Testis (tissue), 3 donors: ENCODE measurements around the gene PLA2G2C. TPM values are rescaled to one million over a fixed set of nuclear protein-coding genes. Genes with fewer than 3 reads are reported as not detected.

Experiments used
- DNase-seq: peaks from one replicate; pipeline ENCODE4 v3.0.0-alpha.2; 2019
- H3K27ac ChIP-seq, 2 donors: fragments of 200-600 bp; sonication (generic); one replicate each; pipeline ENCODE4 v1.5.1; 2019
- H3K27me3 ChIP-seq: fragments of 200-600 bp; sonication (generic); one replicate; pipeline ENCODE4 v1.5.1; 2019
- H3K36me3 ChIP-seq: fragments of 200-600 bp; sonication (generic); one replicate; pipeline ENCODE4 v1.5.1; 2017; ENCODE audit warnings: low read depth; ENCODE audit errors: missing control alignments
- H3K4me1 ChIP-seq: fragments of 200-600 bp; sonication (generic); one replicate; pipeline ENCODE4 v1.5.1; 2019
- H3K4me3 ChIP-seq, 2 donors: fragments of 200-600 bp; sonication (generic); one replicate each; pipeline ENCODE4 v1.5.1; 2017 to 2019
- H3K9me3 ChIP-seq: fragments of 200-600 bp; sonication (generic); one replicate; pipeline ENCODE4 v1.5.1; 2017
- POLR2A ChIP-seq: fragments of 450-650 bp; IDR thresholded peaks from one replicate; pipeline ENCODE4 v1.6.1; 2017; ENCODE audit warnings: antibody characterized with exemption, mild to moderate bottlenecking, moderate library complexity
- WGBS, 2 donors: methylation state at CpG; one replicate each; pipeline ENCODE4 v1.1.5; 2018; 5-methylcytosine and 5-hydroxymethylcytosine counted together
- intact Hi-C: fragments of 100-400 bp; cut with DNase I; formaldehyde crosslinking; loops from one replicate; pipeline ENCODE4 v1.15.1; 2023; ENCODE audit warnings: low total_unique reads
- polyA plus RNA-seq: library from polyadenylated mRNA; stranded (reverse); fragments of 350-450 nt; fragmentation: Illumina TruSeq; extraction: RNeasy Lipid Tissue Mini Kit (QIAGEN cat#74804); gene quantifications from one replicate; pipeline ENCODE4 v1.2.3, GENCODE V29; 2014; ENCODE audit warnings: low read depth, low replicate concordance; ENCODE audit not compliant: insufficient read depth
- total RNA-seq, 2 donors: library from RNA; depleted of rRNA; stranded (reverse); fragments of >200 nt; gene quantifications; one replicate each; pipeline ENCODE4 v1.2.3, GENCODE V29; 2016
- TF ChIP-seq, protein P1 (sequence below), 3 experiments: fragments of 450-650 bp in 2 of 3; fragments of 200-600 bp in 1 of 3; sonication (generic) in 1 of 3; IDR thresholded peaks; one replicate each; pipeline ENCODE4 v1.5.1; 2016 to 2019; ENCODE audit warnings: antibody characterized with exemption in 3 of 3, mild to moderate bottlenecking in 2 of 3, moderate library complexity in 1 of 3

PLA2G2C gene
- total and polyA plus RNA-seq, 3 donors from 2014 or later = 0.31 to 1.1 (median 0.47) TPM

DNA sequence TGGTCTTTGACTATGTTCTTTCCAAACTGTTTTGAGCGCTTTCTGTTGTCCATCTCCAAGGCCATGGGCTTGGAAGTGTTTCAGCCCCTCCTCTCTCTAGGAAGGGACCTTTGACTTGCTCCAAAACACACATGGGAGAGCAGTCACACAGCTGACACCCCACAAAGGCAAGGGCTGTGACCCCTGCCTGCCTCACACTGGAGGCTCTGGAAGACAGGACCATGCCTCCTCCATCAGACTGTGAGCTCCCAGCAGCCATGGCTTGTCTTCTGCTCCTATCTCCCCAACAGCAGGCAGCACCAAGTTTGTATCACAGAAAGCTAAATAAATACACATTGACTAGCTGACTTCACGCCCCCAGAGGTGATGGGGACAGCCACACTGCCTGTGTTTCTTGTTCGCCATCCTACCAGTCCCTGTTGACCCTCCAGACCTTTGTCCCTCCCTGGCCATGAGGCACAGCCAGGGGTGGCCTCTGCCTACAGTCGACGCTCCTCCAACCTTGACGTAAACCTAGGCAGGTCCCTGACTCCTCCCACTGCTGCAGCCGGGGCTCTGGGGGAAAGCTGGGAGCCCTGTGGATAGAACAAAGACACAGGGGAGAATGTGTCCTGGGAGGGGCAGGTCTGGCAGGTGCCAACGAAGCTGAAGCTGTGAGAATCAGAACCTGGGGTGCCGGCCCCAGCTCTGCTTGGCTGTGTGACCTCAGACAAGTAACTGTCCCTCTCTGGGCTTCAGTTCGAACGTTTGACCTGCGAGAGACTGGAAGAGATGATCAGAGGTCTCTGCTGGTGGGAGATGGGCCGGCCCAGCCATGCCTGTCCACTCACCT, 42.4 kb downstream of the PLA2G2C start:
- 68 to 80% methylated on average over 13 of the region's 13 CpGs for WGBS, 2 donors
- peaks cover 5% of the 10 kb centered on the region for H3K4me1 ChIP-seq
- no peak for TF ChIP-seq POLR2A
- TF ChIP-seq, protein P1, sequence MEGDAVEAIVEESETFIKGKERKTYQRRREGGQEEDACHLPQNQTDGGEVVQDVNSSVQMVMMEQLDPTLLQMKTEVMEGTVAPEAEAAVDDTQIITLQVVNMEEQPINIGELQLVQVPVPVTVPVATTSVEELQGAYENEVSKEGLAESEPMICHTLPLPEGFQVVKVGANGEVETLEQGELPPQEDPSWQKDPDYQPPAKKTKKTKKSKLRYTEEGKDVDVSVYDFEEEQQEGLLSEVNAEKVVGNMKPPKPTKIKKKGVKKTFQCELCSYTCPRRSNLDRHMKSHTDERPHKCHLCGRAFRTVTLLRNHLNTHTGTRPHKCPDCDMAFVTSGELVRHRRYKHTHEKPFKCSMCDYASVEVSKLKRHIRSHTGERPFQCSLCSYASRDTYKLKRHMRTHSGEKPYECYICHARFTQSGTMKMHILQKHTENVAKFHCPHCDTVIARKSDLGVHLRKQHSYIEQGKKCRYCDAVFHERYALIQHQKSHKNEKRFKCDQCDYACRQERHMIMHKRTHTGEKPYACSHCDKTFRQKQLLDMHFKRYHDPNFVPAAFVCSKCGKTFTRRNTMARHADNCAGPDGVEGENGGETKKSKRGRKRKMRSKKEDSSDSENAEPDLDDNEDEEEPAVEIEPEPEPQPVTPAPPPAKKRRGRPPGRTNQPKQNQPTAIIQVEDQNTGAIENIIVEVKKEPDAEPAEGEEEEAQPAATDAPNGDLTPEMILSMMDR (IDR thresholded peaks at IDR 0.05) = no peak
- H3K4me3 ChIP-seq = no peak overlapping the region
- H3K36me3 ChIP-seq = no peaks in the 10 kb centered on the region
- no peak for DNase-seq
- no peaks in the 10 kb centered on the region for H3K9me3 ChIP-seq
- no peaks in the 10 kb centered on the region for H3K27me3 ChIP-seq
- H3K27ac ChIP-seq = no peak overlapping the region
- intact Hi-C loops = loop anchor here (10.0 kb wide), 1 partner anchor 229 kb away; no protein-coding TSS in a partner anchor

DNA sequence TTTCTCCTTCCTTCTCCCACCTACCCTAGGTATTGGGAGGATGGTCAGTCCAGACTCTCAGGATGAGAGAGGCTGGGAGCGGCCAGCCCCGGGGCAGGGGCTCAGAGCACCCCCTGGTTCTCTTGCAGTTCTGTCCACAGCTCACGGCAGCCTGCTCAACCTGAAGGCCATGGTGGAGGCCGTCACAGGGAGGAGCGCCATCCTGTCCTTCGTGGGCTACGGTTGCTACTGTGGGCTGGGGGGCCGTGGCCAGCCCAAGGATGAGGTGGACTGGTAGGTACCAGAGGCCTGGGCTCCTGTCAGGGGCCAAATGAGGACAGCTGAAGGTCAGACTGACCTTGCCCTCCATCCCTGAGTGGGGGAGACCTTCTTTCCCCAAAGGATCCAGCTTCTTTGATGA, 43.0 kb downstream of the PLA2G2C start:
- peaks cover 5% of the 10 kb centered on the region for H3K4me1 ChIP-seq
- H3K36me3 ChIP-seq = no peaks in the 10 kb centered on the region
- intact Hi-C loops = loop anchor here (10.0 kb wide), 1 partner anchor 229 kb away; no protein-coding TSS in a partner anchor
- H3K9me3 ChIP-seq = no peaks in the 10 kb centered on the region
- no peak overlapping the region for H3K4me3 ChIP-seq
- no peak for DNase-seq
- H3K27ac ChIP-seq = no peak overlapping the region
- no peak for TF ChIP-seq POLR2A
- TF ChIP-seq, protein P1 (IDR thresholded peaks at IDR 0.05) = no peak
- no peaks in the 10 kb centered on the region for H3K27me3 ChIP-seq
- 96 to 100% methylated on average over 2 to 4 of the region's 8 CpGs for whole genome bisulfite sequencing, 2 donors

DNA sequence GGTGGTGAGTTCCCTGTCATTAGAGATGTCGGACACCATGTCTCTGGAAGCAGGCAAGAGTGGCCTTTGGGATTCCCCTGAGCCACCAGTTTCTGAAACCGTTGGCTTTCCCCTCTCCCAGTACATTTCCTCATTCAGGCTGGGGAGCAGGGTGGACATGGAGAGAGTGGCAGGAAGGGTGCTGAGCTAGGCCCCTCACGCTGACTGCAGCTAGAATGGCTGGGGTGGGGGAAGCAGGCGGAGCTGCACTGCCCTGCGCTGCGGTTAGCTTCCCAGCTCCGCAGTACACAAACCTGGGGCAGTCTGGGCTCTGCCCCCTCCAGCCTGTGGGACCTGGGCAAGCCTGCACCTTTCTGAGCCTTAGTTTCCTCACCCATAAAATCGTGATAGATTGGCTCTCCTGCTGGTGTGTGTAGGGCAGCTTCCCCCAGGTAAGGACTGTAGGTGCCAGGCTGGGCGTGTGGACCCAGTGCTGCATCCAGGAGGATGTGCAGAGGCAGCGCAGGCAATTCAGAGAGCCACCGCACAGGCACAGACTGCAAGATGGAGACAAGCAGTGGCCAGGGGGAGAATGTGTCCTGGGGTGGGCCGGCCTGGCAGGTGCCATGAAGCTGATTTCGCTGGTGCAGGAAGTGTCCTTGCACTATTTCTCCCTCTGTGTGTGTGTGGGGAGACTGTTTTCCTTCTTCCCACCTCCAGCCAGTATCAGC, 44.2 kb downstream of the PLA2G2C start:
- 92 to 93% methylated on average over 3 to 13 of the region's 13 CpGs for WGBS, 2 donors
- H3K36me3 ChIP-seq = no peaks in the 10 kb centered on the region
- no peak for TF ChIP-seq POLR2A
- TF ChIP-seq, protein P1 (IDR thresholded peaks at IDR 0.05) = no peak
- DNase-seq = no peak
- intact Hi-C loops = loop anchor here (10.0 kb wide), 1 partner anchor 227 kb away; no protein-coding TSS in a partner anchor
- H3K4me1 ChIP-seq = peaks cover 5% of the 10 kb centered on the region
- H3K27ac ChIP-seq = no peak overlapping the region
- H3K4me3 ChIP-seq = no peak overlapping the region
- no peaks in the 10 kb centered on the region for H3K9me3 ChIP-seq
- no peaks in the 10 kb centered on the region for H3K27me3 ChIP-seq

DNA sequence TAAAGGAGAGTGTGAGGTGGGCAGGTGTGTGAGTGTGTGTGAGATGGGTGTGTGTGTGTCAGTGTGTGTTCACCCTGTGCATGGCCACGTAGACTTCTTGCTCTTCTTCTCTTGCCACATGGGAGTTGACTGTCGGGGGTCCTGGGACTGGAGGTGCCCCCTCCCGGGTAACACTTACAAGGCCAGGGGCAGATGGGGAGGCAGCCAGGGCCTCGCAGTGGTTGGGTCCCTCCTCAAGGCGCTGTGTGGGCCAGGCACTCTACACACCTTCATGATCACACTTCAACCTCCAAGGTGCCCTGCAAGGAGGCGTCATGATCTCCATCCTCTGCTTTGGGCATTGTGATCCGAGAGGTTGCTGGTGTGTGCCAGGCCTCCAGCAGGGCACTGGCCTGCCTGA, 44.9 kb downstream of the PLA2G2C start:
- peaks cover 5% of the 10 kb centered on the region for H3K4me1 ChIP-seq
- no peaks in the 10 kb centered on the region for H3K27me3 ChIP-seq
- no peaks in the 10 kb centered on the region for H3K36me3 ChIP-seq
- H3K4me3 ChIP-seq = no peak overlapping the region
- TF ChIP-seq, protein P1 (IDR thresholded peaks at IDR 0.05) = no peak
- no peak for TF ChIP-seq POLR2A
- intact Hi-C loops = loop anchor here (10.0 kb wide), 1 partner anchor 227 kb away; no protein-coding TSS in a partner anchor
- WGBS, 2 donors = 94 to 96% methylated on average over 5 to 7 of the region's 7 CpGs
- H3K27ac ChIP-seq = no peak overlapping the region
- H3K9me3 ChIP-seq = no peaks in the 10 kb centered on the region
- no peak for DNase-seq
